ENCODE measurements around the gene FAM118A.
"Not testable (repeated sequence)": the region's sequence is repeated elsewhere in the genome, so short reads cannot be mapped to it uniquely, and the experiment has no call there.

Gene FAM118A

GRCh38 chr22:45308957-45309421 lies 745 bp upstream of the FAM118A start:
- DNase-seq (ENCODE audit: low read depth in 3 of 3, low spot score in 1 of 3): no peak

DNA sequence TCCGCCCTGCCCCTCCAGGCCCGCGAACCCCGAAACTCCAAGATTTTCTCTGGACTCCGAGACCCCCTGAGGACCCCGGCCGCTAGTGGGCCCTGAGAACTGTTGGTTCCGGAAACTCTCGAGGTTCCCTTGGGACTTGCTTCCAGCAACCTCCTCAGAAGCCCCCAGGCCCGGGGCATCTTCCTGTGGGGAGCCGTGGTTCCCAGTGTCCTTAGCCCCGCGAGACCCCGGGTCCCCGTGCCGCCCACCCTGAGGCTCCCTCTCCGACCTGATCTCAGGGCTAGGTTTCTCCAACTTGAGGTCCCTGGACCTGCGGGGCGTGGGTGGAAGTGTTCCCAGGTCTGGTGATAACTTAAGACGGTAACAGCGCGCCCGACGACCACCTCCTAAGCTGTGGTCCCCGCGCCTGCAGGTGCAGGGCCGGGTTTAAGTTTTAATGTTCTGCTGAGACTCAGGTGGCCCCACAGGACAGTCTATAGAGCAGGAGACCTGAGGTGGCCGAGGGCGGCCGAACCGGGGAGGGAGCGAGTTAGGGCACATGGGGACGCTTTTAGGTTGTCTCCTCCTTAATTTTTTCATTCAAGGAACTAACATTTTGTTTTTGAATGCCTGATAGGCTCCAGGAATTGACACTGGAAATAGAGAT lies 720 bp downstream of the FAM118A start:
- DNase-seq (ENCODE audit: low read depth in 3 of 3, low spot score in 1 of 3): peak in 1 of 3 donors; percentile 12

GRCh38 chr22:45310977-45311531 lies 1.3 kb downstream of the FAM118A start:
- no peak for DNase-seq (ENCODE audit: low read depth in 3 of 3, low spot score in 1 of 3)

DNA sequence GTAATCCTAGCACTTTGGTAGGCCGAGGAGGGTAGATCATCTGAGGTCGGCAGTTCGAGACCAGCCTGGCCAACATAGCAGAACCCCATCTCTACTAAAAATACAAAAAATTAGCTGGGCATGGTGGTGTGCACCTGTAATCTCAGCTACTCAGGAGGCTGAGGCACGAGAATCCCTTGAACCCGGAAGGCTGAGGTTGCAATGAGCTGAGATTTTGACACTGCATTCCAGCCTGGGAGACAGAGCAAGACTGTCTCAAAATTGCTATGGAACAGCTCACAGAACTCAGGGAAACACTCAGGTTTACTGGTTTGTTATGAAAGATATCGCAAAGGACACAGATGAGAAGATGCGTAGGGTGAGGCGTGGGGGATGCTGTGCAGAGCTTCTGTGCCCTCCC lies 2.7 kb downstream of the FAM118A start:
- DNase-seq (ENCODE audit: low read depth in 3 of 3, low spot score in 1 of 3): no peak

GRCh38 chr22:45312856-45313255 lies 3.1 kb downstream of the FAM118A start:
- no peak for DNase-seq (ENCODE audit: low read depth in 3 of 3, low spot score in 1 of 3)

GRCh38 chr22:45314054-45314721 lies 4.5 kb downstream of the FAM118A start:
- no peak for DNase-seq (ENCODE audit: low read depth in 3 of 3, low spot score in 1 of 3)

GRCh38 chr22:45314786-45315185 lies 5.1 kb downstream of the FAM118A start:
- no peak for DNase-seq (ENCODE audit: low read depth in 3 of 3, low spot score in 1 of 3)

- DNase-seq (ENCODE audit: low read depth in 3 of 3, low spot score in 1 of 3): no peak
Observed at GRCh38 chr22:45316796-45317526, 7.2 kb downstream of the FAM118A start.

DNA sequence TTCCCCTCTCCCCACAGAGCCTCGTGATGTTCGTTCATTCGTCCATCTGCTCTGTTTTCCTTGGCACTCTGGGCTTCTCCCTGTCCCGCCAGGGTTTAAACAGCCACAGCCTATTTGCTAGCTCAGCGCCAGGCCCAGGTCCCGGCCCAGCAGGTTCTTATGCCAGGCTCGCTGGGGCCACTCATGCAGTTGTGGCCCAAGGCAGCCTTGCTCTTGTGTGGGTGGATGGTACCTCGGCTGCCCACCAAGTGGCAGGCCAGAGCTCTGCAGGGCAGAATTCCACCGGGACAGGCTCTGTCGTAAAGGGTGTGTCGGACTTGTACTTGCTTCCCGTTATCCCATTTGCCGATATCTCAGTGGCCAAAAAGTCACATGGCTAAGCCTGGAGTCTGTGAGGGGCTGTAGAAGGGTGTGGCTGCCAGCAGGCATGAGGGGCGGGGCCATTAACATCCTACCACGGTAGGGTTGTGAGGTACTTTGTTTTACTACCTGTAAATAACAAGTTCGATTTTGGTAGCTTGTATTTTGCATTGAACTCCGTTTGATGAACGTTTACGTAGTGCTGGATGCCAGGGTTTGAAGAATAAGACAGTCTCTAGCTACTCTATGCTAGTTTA lies 7.9 kb downstream of the FAM118A start:
- DNase-seq (ENCODE audit: low read depth in 3 of 3, low spot score in 1 of 3): no peak

GRCh38 chr22:45318168-45318557 lies 8.4 kb downstream of the FAM118A start:
- peak; percentile 69 to 76 (median 74) for DNase-seq (ENCODE audit: low read depth in 3 of 3, low spot score in 1 of 3)

- no peak for DNase-seq (ENCODE audit: low read depth in 3 of 3, low spot score in 1 of 3)
Observed at GRCh38 chr22:45318558-45319323, 9.0 kb downstream of the FAM118A start.

- DNase-seq (ENCODE audit: low read depth in 3 of 3, low spot score in 1 of 3): no peak
Observed at GRCh38 chr22:45319324-45319685, 9.6 kb downstream of the FAM118A start.

GRCh38 chr22:45320357-45320976 lies 10.7 kb downstream of the FAM118A start:
- DNase-seq (ENCODE audit: low read depth in 3 of 3, low spot score in 1 of 3): no peak

DNA sequence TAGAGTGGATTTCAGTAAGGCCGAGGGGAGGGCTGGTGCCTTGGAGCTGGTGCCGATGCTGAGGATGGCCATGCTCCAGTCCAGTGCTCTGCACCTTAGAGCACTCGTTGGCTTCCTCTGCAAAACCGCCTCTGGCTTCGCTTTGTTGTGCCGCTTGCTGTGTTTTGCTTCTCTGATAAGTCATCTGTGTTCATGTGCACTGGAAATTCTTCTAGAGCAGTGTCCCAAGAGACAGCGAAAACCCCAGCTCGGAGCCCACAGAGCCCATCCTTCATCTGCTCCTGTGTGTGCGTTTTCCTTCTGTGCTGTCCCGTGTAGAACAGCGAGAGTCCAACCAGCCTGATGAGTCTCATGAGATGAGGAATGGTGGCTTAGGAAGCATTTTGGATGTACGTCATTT lies 12.1 kb downstream of the FAM118A start:
- no peak for DNase-seq (ENCODE audit: low read depth in 3 of 3, low spot score in 1 of 3)

DNA sequence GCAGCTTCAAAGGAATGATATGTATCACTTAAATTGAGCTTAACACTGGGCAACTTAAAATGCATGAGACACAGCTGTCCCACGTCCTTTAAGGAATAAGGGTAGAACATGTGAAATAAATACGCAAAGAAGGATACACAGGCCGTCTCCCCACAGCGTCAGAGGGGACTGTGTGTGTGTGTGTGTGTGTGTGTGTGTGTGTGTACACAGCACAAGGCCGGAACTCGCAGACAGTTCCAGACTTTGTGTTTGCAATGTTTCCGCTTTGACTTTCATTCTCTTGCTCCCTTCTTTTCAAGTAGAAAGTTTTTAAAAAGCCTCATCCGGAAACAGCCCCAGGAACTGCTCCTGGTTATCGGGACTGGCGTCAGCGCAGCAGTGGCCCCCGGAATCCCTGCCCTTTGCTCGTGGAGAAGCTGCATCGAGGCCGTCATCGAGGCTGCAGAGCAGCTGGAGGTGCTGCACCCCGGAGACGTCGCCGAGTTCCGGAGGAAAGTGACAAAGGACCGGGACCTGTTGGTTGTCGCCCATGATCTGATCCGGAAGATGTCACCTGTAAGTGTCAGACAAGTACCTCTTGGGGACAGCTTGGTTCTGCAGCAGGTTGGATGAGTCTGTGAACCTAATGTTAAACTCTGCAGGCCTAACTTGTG lies 13.3 kb downstream of the FAM118A start:
- no peak for DNase-seq (ENCODE audit: low read depth in 3 of 3, low spot score in 1 of 3)

- DNase-seq (ENCODE audit: low read depth in 3 of 3, low spot score in 1 of 3): no peak
Observed at GRCh38 chr22:45323695-45324094, 14.0 kb downstream of the FAM118A start.

- no peak for DNase-seq (ENCODE audit: low read depth in 3 of 3, low spot score in 1 of 3)
Observed at GRCh38 chr22:45324311-45324711, 14.6 kb downstream of the FAM118A start.

- not testable (repeated sequence) for DNase-seq (ENCODE audit: low read depth in 3 of 3, low spot score in 1 of 3)
Observed at GRCh38 chr22:45328261-45328660, 18.5 kb downstream of the FAM118A start.

DNA sequence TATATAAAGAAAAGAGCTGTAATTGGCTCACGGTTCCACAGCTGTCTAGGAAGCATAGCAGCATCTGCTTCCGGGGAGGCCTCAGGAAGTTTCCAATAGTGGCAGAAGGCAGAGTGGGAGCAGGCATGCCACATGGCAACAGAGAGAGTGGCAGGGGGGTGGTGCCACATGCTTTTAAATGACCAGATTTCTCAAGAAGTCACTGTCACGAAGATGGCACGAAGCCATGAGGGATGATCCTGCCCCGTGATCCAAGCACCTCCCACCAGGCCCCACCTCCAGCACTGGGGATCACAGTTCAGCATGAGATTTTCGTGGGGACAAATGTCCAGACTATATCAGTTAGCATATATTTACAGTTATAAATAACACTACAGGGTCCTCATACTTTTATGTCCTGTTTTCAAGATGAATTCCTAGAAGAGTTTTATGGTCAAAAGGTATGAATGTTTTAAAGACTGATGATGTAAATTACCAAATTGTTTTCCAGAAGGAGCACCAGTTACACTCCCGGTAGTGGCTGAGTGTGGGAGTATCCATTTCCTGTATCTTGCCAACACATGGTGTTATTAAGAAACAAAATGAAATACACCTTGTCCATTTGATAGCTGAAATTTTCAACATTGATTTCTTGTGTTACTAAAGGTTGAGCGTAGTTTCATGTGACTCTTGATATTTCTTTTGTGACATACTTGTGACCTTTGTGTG lies 19.2 kb downstream of the FAM118A start:
- no peak for DNase-seq (ENCODE audit: low read depth in 3 of 3, low spot score in 1 of 3)
